Nephron (organoid): Measurements from ENCODE around the gene ZFYVE26.

Experiments used
- H3K27ac Mint-ChIP-seq, 3 experiments: 2 replicates each; pipeline ENCODE4 v1.8.0; 2020; ENCODE audit warnings: mixed read lengths in 3 of 3, mild to moderate bottlenecking in 2 of 3, moderate library complexity in 1 of 3
- H3K27me3 Mint-ChIP-seq: 2 replicates; pipeline ENCODE4 v1.8.0; 2021; ENCODE audit warnings: low read depth, mild to moderate bottlenecking, moderate library complexity, mixed read lengths
- H3K36me3 Mint-ChIP-seq: 2 replicates; pipeline ENCODE4 v1.8.0; 2020; ENCODE audit warnings: low read depth, mixed read lengths
- H3K4me1 Mint-ChIP-seq: 2 replicates; pipeline ENCODE4 v1.8.0; 2020; ENCODE audit warnings: mixed read lengths
- H3K4me3 Mint-ChIP-seq, 3 experiments: 2 replicates each; pipeline ENCODE4 v1.8.0; 2020; ENCODE audit warnings: mild to moderate bottlenecking in 3 of 3, mixed read lengths in 3 of 3, moderate library complexity in 2 of 3
- H3K9me3 Mint-ChIP-seq: 2 replicates; pipeline ENCODE4 v1.8.0; 2020; ENCODE audit warnings: mixed read lengths
- CTCF ChIP-seq, 3 experiments: fragments of 200-600 bp; sonication (generic); IDR thresholded peaks; one replicate each; pipeline ENCODE4 v1.5.0; 2021; ENCODE audit warnings: antibody characterized with exemption in 3 of 3; ENCODE audit not compliant: unreplicated experiment in 3 of 3

Gene ZFYVE26

GRCh38 chr14:67729072-67729885, 87.1 kb downstream of the ZFYVE26 start:
- H3K27me3 Mint-ChIP-seq, result peaks cover 31% of the 10 kb centered on the region
- H3K36me3 Mint-ChIP-seq, result no peaks in the 10 kb centered on the region
- no peak for TF ChIP-seq CTCF (IDR thresholded peaks at IDR 0.05; ENCODE audit: unreplicated experiment in 3 of 3)
- no peak overlapping the region for H3K4me3 Mint-ChIP-seq
- H3K4me1 Mint-ChIP-seq, result peaks cover 16% of the 10 kb centered on the region
- H3K27ac Mint-ChIP-seq, result peak overlapping the region in 1 of 3 experiments; percentile 48
- H3K9me3 Mint-ChIP-seq, result no peaks in the 10 kb centered on the region

GRCh38 chr14:67728258-67728657, 88.1 kb downstream of the ZFYVE26 start:
- no peak for TF ChIP-seq CTCF (IDR thresholded peaks at IDR 0.05; ENCODE audit: unreplicated experiment in 3 of 3)
- no peaks in the 10 kb centered on the region for H3K9me3 Mint-ChIP-seq
- H3K27me3 Mint-ChIP-seq, result peaks cover 38% of the 10 kb centered on the region
- H3K4me1 Mint-ChIP-seq, result peaks cover 6% of the 10 kb centered on the region
- H3K27ac Mint-ChIP-seq, result no peak overlapping the region
- H3K36me3 Mint-ChIP-seq, result no peaks in the 10 kb centered on the region
- no peak overlapping the region for H3K4me3 Mint-ChIP-seq

- H3K27me3 Mint-ChIP-seq, result peaks cover 43% of the 10 kb centered on the region
- no peaks in the 10 kb centered on the region for H3K36me3 Mint-ChIP-seq
- H3K9me3 Mint-ChIP-seq, result no peaks in the 10 kb centered on the region
- peaks cover 10% of the 10 kb centered on the region for H3K4me1 Mint-ChIP-seq
- H3K4me3 Mint-ChIP-seq, result no peak overlapping the region
- no peak overlapping the region for H3K27ac Mint-ChIP-seq
- no peak for TF ChIP-seq CTCF (IDR thresholded peaks at IDR 0.05; ENCODE audit: unreplicated experiment in 3 of 3)
Observed at GRCh38 chr14:67727361-67727760, 89.0 kb downstream of the ZFYVE26 start.

- H3K36me3 Mint-ChIP-seq, result no peaks in the 10 kb centered on the region
- no peak for TF ChIP-seq CTCF (IDR thresholded peaks at IDR 0.05; ENCODE audit: unreplicated experiment in 3 of 3)
- H3K27ac Mint-ChIP-seq, result no peak overlapping the region
- peaks cover 17% of the 10 kb centered on the region for H3K4me1 Mint-ChIP-seq
- no peaks in the 10 kb centered on the region for H3K9me3 Mint-ChIP-seq
- peaks cover 46% of the 10 kb centered on the region for H3K27me3 Mint-ChIP-seq
- H3K4me3 Mint-ChIP-seq, result no peak overlapping the region
Observed at GRCh38 chr14:67725171-67725570, 91.2 kb downstream of the ZFYVE26 start.

GRCh38 chr14:67722293-67722692, 94.1 kb downstream of the ZFYVE26 start:
- TF ChIP-seq CTCF (IDR thresholded peaks at IDR 0.05; ENCODE audit: unreplicated experiment in 3 of 3), result no peak
- Mint-ChIP-seq H3K36me3 (no peaks in the 10 kb centered on the region), H3K4me1 (peaks cover 11% of the 10 kb centered on the region), H3K4me3 (peak overlapping the region in 2 of 3 experiments; percentile 45 to 83), H3K9me3 (no peaks in the 10 kb centered on the region), H3K27ac (no peak overlapping the region), H3K27me3 (peaks cover 30% of the 10 kb centered on the region)

- H3K36me3 Mint-ChIP-seq, result no peaks in the 10 kb centered on the region
- H3K4me1 Mint-ChIP-seq, result peaks cover 11% of the 10 kb centered on the region
- peaks cover 26% of the 10 kb centered on the region for H3K27me3 Mint-ChIP-seq
- TF ChIP-seq CTCF (IDR thresholded peaks at IDR 0.05; ENCODE audit: unreplicated experiment in 3 of 3), result no peak
- no peak overlapping the region for H3K27ac Mint-ChIP-seq
- no peaks in the 10 kb centered on the region for H3K9me3 Mint-ChIP-seq
- peak overlapping the region in 1 of 3 experiments; percentile 83 for H3K4me3 Mint-ChIP-seq
Observed at GRCh38 chr14:67721875-67722274, 94.5 kb downstream of the ZFYVE26 start.
